Measurements from ENCODE around the gene PPP1R15B. TPM values are rescaled to one million over a fixed set of nuclear protein-coding genes. Genes with fewer than 3 reads are reported as not detected.
A peak's percentile ranks its signal among the peaks of the same experiment; 100 is the strongest.

PPP1R15B gene
- total and polyA plus RNA-seq, 4 experiments from 2014 or later, result 17.9 to 81.1 (median 49.2) TPM

DNA sequence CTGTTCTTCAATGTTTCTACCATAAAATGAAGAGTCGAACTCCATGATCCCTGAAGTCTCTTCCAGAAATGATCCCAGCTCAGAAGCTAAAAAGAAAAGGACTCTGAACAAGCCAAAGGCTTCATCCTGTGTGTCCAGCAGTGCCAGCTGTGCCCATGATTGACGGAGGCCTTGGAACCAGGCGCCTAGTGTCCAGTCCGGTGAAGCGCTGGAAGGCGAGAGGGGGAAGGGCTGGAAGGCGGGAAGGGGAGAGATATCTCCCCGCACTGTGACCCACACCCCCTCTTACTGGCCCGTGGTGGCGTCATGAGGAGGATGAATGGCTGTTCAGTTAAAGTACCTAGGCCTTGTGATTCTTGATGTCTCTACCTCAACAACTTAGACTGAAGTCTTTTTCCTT is 41.4 kb downstream of the PPP1R15B start:
- Mint-ChIP-seq H3K9me3 (no peaks in the 10 kb centered on the region), H3K27ac (no peak overlapping the region), H3K4me1 (no peaks in the 10 kb centered on the region), H3K4me3 (no peak overlapping the region), H3K36me3 (no peaks in the 10 kb centered on the region), H3K27me3 (peaks cover 0 to 12% of the 10 kb centered on the region in 2 donors)
- no peaks in the 10 kb centered on the region for H3K9me3 ChIP-seq (ENCODE audit: control insufficient read depth in 1 of 2, low read length in 2 of 2)
- ChIA-PET CTCF (ENCODE audit: partially characterized antibody) (interaction anchor here (0.7 to 1.7 kb wide), 3 partner anchors 11 to 207 kb away, joined by 3 to 5 read pairs (median 4); no protein-coding TSS in a partner anchor), POLR2A (ENCODE audit: partially characterized antibody) (no interaction called here)
- intact Hi-C loops (cut with micrococcal nuclease), result no loop called here
- no peaks in the 10 kb centered on the region for H3K27me3 ChIP-seq (ENCODE audit: insufficient read depth, low read length)
- no peak overlapping the region for H3K4me3 ChIP-seq (ENCODE audit: low read length in 2 of 2)
- H3K27ac ChIP-seq (ENCODE audit: low read depth, low read length), result no peak overlapping the region
- DNase-seq, result no peak
- no peaks in the 10 kb centered on the region for H3K36me3 ChIP-seq (ENCODE audit: insufficient read depth, low read length)
- no peaks in the 10 kb centered on the region for H3K4me1 ChIP-seq (ENCODE audit: insufficient read depth, low read length)

DNA sequence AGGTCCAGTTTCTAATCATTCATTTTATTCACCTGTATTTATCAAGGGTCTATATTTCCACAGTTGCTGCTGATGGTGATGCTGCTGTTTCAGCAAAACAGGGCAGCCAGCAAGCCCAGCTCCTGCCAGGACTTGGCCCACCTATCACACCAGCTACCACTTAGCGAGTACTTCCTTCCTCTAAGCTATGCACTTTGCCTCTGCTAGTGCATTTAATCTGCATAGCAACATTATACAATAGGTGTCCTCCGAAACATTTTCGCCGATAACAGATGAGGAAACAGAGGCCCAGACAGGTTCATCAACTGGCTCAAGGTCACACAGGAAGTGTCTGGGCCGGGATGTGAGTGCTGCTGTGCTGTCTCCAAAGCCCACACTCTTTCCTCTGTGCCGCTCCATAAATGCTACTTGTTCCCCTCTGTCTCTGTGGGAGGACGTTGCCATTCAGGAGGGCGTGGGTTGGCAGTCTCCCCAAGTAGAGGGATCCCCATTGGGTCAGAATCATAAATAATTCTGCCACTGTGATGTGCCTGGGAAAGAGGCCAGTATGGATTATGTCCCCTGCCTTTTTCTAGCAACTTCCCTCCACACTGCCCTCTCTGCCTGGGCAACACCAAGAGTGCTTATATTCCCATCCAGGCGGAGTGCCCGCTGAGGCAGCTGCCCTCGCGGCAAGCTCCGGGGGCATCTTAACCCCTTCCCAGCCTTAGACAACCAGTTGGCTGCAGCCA is 42.5 kb downstream of the PPP1R15B start:
- Histone ChIP-seq H3K4me1 (ENCODE audit: insufficient read depth, low read length) (peaks cover under 1% of the 10 kb centered on the region), H3K27ac (ENCODE audit: low read depth, low read length) (no peak overlapping the region), H3K36me3 (ENCODE audit: insufficient read depth, low read length) (no peaks in the 10 kb centered on the region), H3K27me3 (ENCODE audit: insufficient read depth, low read length) (no peaks in the 10 kb centered on the region), H3K9me3 (ENCODE audit: control insufficient read depth in 1 of 2, low read length in 2 of 2) (no peaks in the 10 kb centered on the region), H3K4me3 (ENCODE audit: low read length in 2 of 2) (no peak overlapping the region)
- H3K4me1 Mint-ChIP-seq, result peaks cover 0 to under 1% (median under 1%) of the 10 kb centered on the region in 4 donors
- CTCF ChIA-PET (ENCODE audit: partially characterized antibody), result interaction anchor here (0.7 to 1.3 kb wide), 2 partner anchors 12 to 29 kb away, joined by 3 to 5 read pairs; no protein-coding TSS in a partner anchor
- no peak overlapping the region for H3K4me3 Mint-ChIP-seq
- POLR2A ChIA-PET (ENCODE audit: partially characterized antibody), result no interaction called here
- peaks cover 0 to 13% of the 10 kb centered on the region in 2 donors for H3K27me3 Mint-ChIP-seq
- DNase-seq, result no peak
- no peaks in the 10 kb centered on the region for H3K9me3 Mint-ChIP-seq
- H3K27ac Mint-ChIP-seq, result peak overlapping the region in 1 of 7 donors; percentile 42
- intact Hi-C loops (cut with micrococcal nuclease), result no loop called here
- no peaks in the 10 kb centered on the region for H3K36me3 Mint-ChIP-seq

DNA sequence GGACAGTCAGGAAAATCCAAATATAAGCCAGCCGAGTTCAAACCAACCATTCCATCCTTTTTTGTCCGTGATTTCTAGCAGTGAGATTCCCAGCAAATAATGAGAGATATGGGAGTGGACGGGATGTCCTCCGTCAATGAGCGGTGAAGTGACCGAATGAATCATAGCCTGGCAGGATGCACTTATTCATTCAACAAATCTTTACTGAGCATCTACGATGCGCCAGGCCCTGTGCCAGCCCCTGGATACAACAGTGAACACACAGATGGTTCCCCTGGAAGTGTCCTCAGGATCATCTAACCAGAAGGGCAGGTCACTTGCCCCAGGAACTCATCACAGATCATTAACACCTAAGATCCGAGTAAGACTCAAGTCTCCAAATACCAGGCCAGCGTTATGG is 43.7 kb downstream of the PPP1R15B start:
- no peaks in the 10 kb centered on the region for H3K9me3 Mint-ChIP-seq
- DNase-seq, result no peak
- ChIA-PET CTCF (ENCODE audit: partially characterized antibody) (no interaction called here), POLR2A (ENCODE audit: partially characterized antibody) (no interaction called here)
- no peaks in the 10 kb centered on the region for H3K9me3 ChIP-seq (ENCODE audit: control insufficient read depth in 1 of 2, low read length in 2 of 2)
- H3K36me3 Mint-ChIP-seq, result no peaks in the 10 kb centered on the region
- peaks cover 3 to 11% (median 7%) of the 10 kb centered on the region in 4 donors for H3K4me1 Mint-ChIP-seq
- H3K27me3 Mint-ChIP-seq, result peaks cover 0 to 15% of the 10 kb centered on the region in 2 donors
- no peaks in the 10 kb centered on the region for H3K27me3 ChIP-seq (ENCODE audit: insufficient read depth, low read length)
- no peak overlapping the region for H3K27ac ChIP-seq (ENCODE audit: low read depth, low read length)
- H3K27ac Mint-ChIP-seq, result no peak overlapping the region
- intact Hi-C loops (cut with micrococcal nuclease), result no loop called here
- H3K4me3 Mint-ChIP-seq, result no peak overlapping the region
- no peaks in the 10 kb centered on the region for H3K36me3 ChIP-seq (ENCODE audit: insufficient read depth, low read length)
- no peak overlapping the region for H3K4me3 ChIP-seq (ENCODE audit: low read length in 2 of 2)
- peaks cover 13% of the 10 kb centered on the region for H3K4me1 ChIP-seq (ENCODE audit: insufficient read depth, low read length)

DNA sequence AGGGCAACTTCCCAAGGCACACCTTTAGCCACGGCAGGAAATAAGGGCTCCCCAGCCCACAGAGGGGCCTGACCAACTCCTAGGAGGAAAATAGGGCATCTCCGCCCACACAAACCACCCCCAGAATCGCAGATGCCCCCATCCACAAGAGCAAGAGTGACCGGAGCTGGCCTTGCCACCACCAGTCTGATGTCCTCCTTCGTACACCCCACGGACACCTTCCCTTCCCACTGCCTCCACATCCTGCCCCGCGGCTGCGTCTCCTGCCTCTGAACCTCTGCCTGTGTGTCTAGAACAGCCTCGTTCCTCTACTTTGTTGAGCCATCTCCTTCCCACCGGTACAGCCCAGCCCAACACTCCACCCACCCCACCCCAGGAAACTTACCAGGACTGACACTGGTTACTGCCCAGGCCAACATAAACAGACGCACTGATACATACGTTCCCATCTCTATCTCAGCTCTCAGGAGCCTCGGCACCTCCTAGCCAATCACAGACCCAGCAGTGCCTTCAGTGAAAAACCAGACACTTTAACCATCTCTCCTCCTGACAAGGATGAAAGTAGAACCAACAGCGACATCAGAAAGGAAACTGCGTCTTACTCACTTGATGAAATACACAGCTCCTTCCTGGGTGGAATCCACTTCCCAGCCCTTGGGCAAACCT is 44.3 kb downstream of the PPP1R15B start:
- Mint-ChIP-seq H3K4me3 (no peak overlapping the region), H3K4me1 (peaks cover 3 to 13% (median 8%) of the 10 kb centered on the region in 4 donors), H3K36me3 (no peaks in the 10 kb centered on the region), H3K27me3 (peaks cover 0 to 15% of the 10 kb centered on the region in 2 donors), H3K9me3 (no peaks in the 10 kb centered on the region), H3K27ac (no peak overlapping the region)
- Histone ChIP-seq H3K27me3 (ENCODE audit: insufficient read depth, low read length) (no peaks in the 10 kb centered on the region), H3K27ac (ENCODE audit: low read depth, low read length) (no peak overlapping the region), H3K4me1 (ENCODE audit: insufficient read depth, low read length) (peaks cover 13% of the 10 kb centered on the region), H3K36me3 (ENCODE audit: insufficient read depth, low read length) (no peaks in the 10 kb centered on the region), H3K9me3 (ENCODE audit: control insufficient read depth in 1 of 2, low read length in 2 of 2) (no peaks in the 10 kb centered on the region), H3K4me3 (ENCODE audit: low read length in 2 of 2) (no peak overlapping the region)
- intact Hi-C loops (cut with micrococcal nuclease), result no loop called here
- no peak for DNase-seq
- ChIA-PET POLR2A (ENCODE audit: partially characterized antibody) (no interaction called here), CTCF (ENCODE audit: partially characterized antibody) (interaction anchor here (0.6 to 1.6 kb wide), 2 partner anchors 15 to 204 kb away, joined by 3 to 4 read pairs; no protein-coding TSS in a partner anchor)

DNA sequence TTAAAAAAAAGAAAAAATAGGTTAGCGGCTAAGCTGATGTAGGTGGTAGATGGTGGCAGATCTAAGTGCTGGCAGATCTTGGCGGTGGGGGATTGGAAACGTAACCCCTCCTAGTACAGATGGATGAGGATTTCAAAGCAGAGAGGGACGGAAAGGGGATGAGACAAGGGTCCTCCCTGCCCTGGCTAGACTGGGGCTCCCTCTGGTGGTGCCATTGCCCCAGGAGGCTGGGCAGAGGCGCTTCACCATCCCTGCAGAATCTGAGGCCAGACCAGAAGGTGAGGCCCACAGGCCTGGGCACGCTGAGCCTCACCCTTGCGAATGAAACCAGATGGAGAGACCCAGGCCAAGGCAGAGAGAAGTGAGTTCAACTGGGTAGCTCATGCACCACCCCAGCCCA is 44.9 kb downstream of the PPP1R15B start:
- intact Hi-C loops (cut with micrococcal nuclease), result no loop called here
- Mint-ChIP-seq H3K9me3 (no peaks in the 10 kb centered on the region), H3K27me3 (peaks cover 0 to 11% of the 10 kb centered on the region in 2 donors), H3K4me1 (peaks cover 3 to 13% (median 8%) of the 10 kb centered on the region in 4 donors), H3K27ac (no peak overlapping the region), H3K4me3 (no peak overlapping the region), H3K36me3 (no peaks in the 10 kb centered on the region)
- H3K4me1 ChIP-seq (ENCODE audit: insufficient read depth, low read length), result peaks cover 13% of the 10 kb centered on the region
- DNase-seq, result no peak
- H3K36me3 ChIP-seq (ENCODE audit: insufficient read depth, low read length), result no peaks in the 10 kb centered on the region
- H3K27ac ChIP-seq (ENCODE audit: low read depth, low read length), result no peak overlapping the region
- H3K4me3 ChIP-seq (ENCODE audit: low read length in 2 of 2), result no peak overlapping the region
- no peaks in the 10 kb centered on the region for H3K27me3 ChIP-seq (ENCODE audit: insufficient read depth, low read length)
- POLR2A ChIA-PET (ENCODE audit: partially characterized antibody), result no interaction called here
- CTCF ChIA-PET (ENCODE audit: partially characterized antibody), result interaction anchor here (0.6 to 1.6 kb wide), 2 partner anchors 15 to 204 kb away, joined by 3 to 4 read pairs; no protein-coding TSS in a partner anchor
- H3K9me3 ChIP-seq (ENCODE audit: control insufficient read depth in 1 of 2, low read length in 2 of 2), result no peaks in the 10 kb centered on the region

DNA sequence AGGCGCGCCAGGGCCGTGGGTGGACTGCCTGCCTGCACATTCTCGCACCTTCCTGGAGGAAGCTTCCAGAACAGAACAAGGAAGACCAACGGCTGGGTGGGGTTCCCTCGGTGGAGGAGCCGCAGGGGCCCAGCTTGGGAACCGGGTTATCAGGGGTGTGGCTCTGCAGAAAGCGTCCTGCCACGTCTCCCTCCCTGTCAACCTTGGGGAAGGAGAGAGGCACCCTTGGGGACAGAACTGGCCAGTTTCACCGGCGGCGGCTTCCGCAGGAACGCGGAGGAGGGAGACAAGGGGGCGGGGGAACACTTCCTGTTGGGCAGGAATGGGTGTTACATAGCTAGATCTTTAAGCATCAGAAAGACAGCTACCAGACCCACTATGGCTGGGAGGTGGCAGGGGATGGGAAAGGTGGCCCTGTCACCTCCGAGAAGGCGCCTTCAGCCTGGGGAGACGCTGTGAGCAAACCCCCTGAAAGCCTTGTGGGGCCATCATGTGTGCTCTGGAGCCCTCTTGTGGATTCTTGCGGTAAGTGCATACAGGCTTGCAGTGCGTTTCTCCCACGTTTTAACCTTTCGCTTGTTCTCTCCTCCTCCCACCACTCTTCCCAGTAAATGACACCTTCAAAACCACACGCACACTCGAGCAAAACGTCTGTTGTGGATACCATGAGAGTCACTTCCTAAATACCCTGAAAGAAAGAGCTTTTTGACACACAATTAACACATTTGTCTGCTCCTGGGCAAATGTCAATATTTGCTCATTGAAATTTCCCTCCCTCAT is 48.1 kb downstream of the PPP1R15B start:
- DNase-seq, result peak; percentile 74 to 78 (median 76)
- intact Hi-C loops (cut with micrococcal nuclease), result loop anchor here (1.0 to 5.0 kb wide), 5 partner anchors 44 to 502 kb away; partner anchors contain the start of gene SNRPE
- Histone ChIP-seq H3K4me3 (ENCODE audit: low read length in 2 of 2) (peak overlapping the region; percentile 68 to 69), H3K9me3 (ENCODE audit: control insufficient read depth in 1 of 2, low read length in 2 of 2) (no peaks in the 10 kb centered on the region), H3K27ac (ENCODE audit: low read depth, low read length) (peak overlapping the region; percentile 27), H3K36me3 (ENCODE audit: insufficient read depth, low read length) (no peaks in the 10 kb centered on the region), H3K27me3 (ENCODE audit: insufficient read depth, low read length) (no peaks in the 10 kb centered on the region), H3K4me1 (ENCODE audit: insufficient read depth, low read length) (peaks cover 13% of the 10 kb centered on the region)
- no peaks in the 10 kb centered on the region for H3K36me3 Mint-ChIP-seq
- H3K9me3 Mint-ChIP-seq, result no peaks in the 10 kb centered on the region
- CTCF ChIA-PET (ENCODE audit: partially characterized antibody), result interaction anchor here (0.6 to 5.5 kb wide), 46 partner anchors 9 to 1324 kb away, joined by 3 to 153 read pairs (median 4); partner anchors contain the start of genes GOLT1A and REN
- H3K27me3 Mint-ChIP-seq, result peaks cover 0 to 6% of the 10 kb centered on the region in 2 donors
- peak overlapping the region in 6 of 7 donors; percentile 9 to 70 (median 48) for H3K27ac Mint-ChIP-seq
- H3K4me3 Mint-ChIP-seq, result peak overlapping the region; percentile 59 to 87 (median 78)
- POLR2A ChIA-PET (ENCODE audit: partially characterized antibody), result interaction anchor here (0.9 to 1.0 kb wide), 5 partner anchors 9 to 502 kb away, joined by 3 read pairs; partner anchors contain the start of gene SNRPE
- H3K4me1 Mint-ChIP-seq, result peaks cover 3 to 13% (median 8%) of the 10 kb centered on the region in 4 donors

Data from CD4-positive, alpha-beta memory T cell (primary cell).